CD4-positive, alpha-beta memory T cell (primary cell): Measurements from ENCODE around the gene PRIM2. TPM values are rescaled to one million over a fixed set of nuclear protein-coding genes. Genes with fewer than 3 reads are reported as not detected.
"Not testable (repeated sequence)": the region's sequence is repeated elsewhere in the genome, so short reads cannot be mapped to it uniquely, and the experiment has no call there.

ENCODE experiments used
- CTCF ChIA-PET: fragments of 350-600 bp; sonication (Branson Sonifier 250); formaldehyde crosslinking; loops from one replicate; lab custom pipeline; 2021; ENCODE audit warnings: inconsistent platforms; ENCODE audit not compliant: partially characterized antibody; lab: Charles Lee
- POLR2A ChIA-PET: fragments of 350-600 bp; sonication (Branson Sonifier 250); formaldehyde crosslinking; loops from one replicate; lab custom pipeline; 2021; ENCODE audit not compliant: partially characterized antibody; lab: Charles Lee
- DNase-seq, 5 donors: peaks; one replicate each; pipeline versions ENCODE4 v3.0.0 to v3.0.0-alpha.2; 2020 to 2022; ENCODE audit warnings: mixed read lengths in 1 of 5
- H3K27ac ChIP-seq: one replicate; pipeline ENCODE4 v1.7.0; 2013; ENCODE audit warnings: low read depth, low read length
- H3K27me3 ChIP-seq: 2 replicates; pipeline ENCODE4 v1.7.0; 2013; ENCODE audit warnings: mild to moderate bottlenecking, low read length, moderate library complexity; ENCODE audit not compliant: insufficient read depth
- H3K36me3 ChIP-seq: 2 replicates; pipeline ENCODE4 v1.7.0; 2013; ENCODE audit warnings: mild to moderate bottlenecking, low read length, moderate library complexity; ENCODE audit not compliant: insufficient read depth
- H3K4me1 ChIP-seq: 2 replicates; pipeline ENCODE4 v1.7.0; 2013; ENCODE audit warnings: mild to moderate bottlenecking, low read length, moderate library complexity; ENCODE audit not compliant: insufficient read depth
- H3K4me3 ChIP-seq, 2 donors: one replicate each; pipeline ENCODE4 v1.7.0; 2013; ENCODE audit warnings: low read length in 2 of 2, mild to moderate bottlenecking in 1 of 2
- H3K9me3 ChIP-seq, 2 donors: one replicate each; pipeline ENCODE4 v1.7.0; 2013; ENCODE audit warnings: low read length in 2 of 2, control low read depth in 1 of 2; ENCODE audit not compliant: control insufficient read depth in 1 of 2
- H3K27ac Mint-ChIP-seq, 7 donors: one replicate each; pipeline ENCODE4 v1.8.0; 2020 to 2021; ENCODE audit warnings: mixed read lengths in 7 of 7, mild to moderate bottlenecking in 6 of 7, inconsistent platforms in 3 of 7, moderate library complexity in 3 of 7
- H3K27me3 Mint-ChIP-seq, 2 donors: one replicate each; pipeline ENCODE4 v1.8.0; 2020 to 2021; ENCODE audit warnings: mixed read lengths in 2 of 2
- H3K36me3 Mint-ChIP-seq, 2 donors: one replicate each; pipeline ENCODE4 v1.8.0; 2020 to 2021; ENCODE audit warnings: mixed read lengths in 2 of 2, inconsistent platforms in 1 of 2, mild to moderate bottlenecking in 1 of 2
- H3K4me1 Mint-ChIP-seq, 4 donors: one replicate each; pipeline ENCODE4 v1.8.0; 2020 to 2021; ENCODE audit warnings: mixed read lengths in 4 of 4, mild to moderate bottlenecking in 1 of 4
- H3K4me3 Mint-ChIP-seq, 8 donors: one replicate each; pipeline ENCODE4 v1.8.0; 2020 to 2021; ENCODE audit warnings: mixed read lengths in 8 of 8, mild to moderate bottlenecking in 7 of 8, moderate library complexity in 6 of 8, inconsistent platforms in 3 of 8
- H3K9me3 Mint-ChIP-seq, 8 donors: one replicate each; pipeline ENCODE4 v1.8.0; 2020 to 2021; ENCODE audit warnings: mixed read lengths in 8 of 8, mild to moderate bottlenecking in 5 of 8, inconsistent platforms in 3 of 8, moderate library complexity in 1 of 8
- intact Hi-C: fragments of 100-400 bp; cut with micrococcal nuclease; formaldehyde crosslinking; loops from one replicate; pipeline ENCODE4 v1.15.1; 2023
- polyA plus RNA-seq, 2 donors: library from polyadenylated mRNA; unstranded; fragments of 300-500 nt; fragmentation: Illumina TruSeq; gene quantifications; one replicate each; pipeline ENCODE4 v1.2.3, GENCODE V29; 2021
- total RNA-seq, 2 experiments: library from RNA; stranded (reverse); gene quantifications; one replicate each; pipeline ENCODE4 v1.2.3, GENCODE V29; 2021

Gene PRIM2
- total and polyA plus RNA-seq, 4 experiments from 2014 or later, result 8.3 to 12.8 (median 10.4) TPM

DNA sequence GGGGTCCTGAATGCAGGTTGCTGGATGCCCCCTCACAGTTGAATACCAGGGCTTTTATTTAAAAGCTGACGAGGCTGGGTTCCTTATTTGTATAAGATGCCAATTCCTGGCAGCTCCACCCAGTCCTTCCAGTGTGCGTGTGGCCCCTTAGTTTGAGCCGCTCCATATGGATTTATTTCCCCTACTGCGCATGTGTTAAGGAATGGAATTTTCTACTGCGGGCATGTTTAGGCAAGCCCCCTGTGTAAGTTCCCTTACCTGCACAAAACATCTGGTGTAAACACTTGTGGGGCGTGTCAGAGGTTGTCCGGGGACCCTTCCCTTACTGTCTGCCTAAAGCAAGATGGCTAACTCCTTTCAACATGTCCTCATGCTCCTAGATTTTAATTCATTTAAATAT, 174.4 kb downstream of the PRIM2 start:
- CTCF ChIA-PET, H3K27me3 Mint-ChIP-seq, H3K27me3 ChIP-seq, H3K9me3 Mint-ChIP-seq, intact Hi-C loops, DNase-seq, POLR2A ChIA-PET, H3K36me3 ChIP-seq, H3K27ac Mint-ChIP-seq, H3K4me1 Mint-ChIP-seq, H3K4me1 ChIP-seq, H3K27ac ChIP-seq, H3K4me3 ChIP-seq, H3K9me3 ChIP-seq, H3K4me3 Mint-ChIP-seq, H3K36me3 Mint-ChIP-seq: not testable (repeated sequence)

DNA sequence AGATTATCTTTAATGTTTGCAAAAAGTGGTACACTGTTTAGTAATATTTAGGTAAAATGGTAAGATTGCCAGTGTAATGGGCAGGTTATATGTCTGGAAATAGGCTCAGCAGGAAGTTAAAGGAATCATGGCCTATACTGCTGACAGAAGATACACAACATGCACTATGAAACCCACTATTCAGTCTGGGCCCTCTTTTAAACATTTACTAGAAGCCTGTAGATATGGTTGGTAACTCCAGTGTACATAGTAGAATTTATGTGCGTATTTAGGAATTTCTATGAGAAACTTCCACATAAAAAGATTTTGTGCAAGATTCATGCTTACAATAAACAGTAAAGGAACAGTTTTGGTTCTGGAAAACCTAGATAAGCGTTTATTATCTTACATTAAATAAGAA, 178.8 kb downstream of the PRIM2 start:
- H3K4me3 Mint-ChIP-seq, H3K27ac ChIP-seq, DNase-seq, H3K9me3 Mint-ChIP-seq, intact Hi-C loops, CTCF ChIA-PET, H3K36me3 ChIP-seq, H3K9me3 ChIP-seq, H3K4me1 ChIP-seq, POLR2A ChIA-PET, H3K27me3 ChIP-seq, H3K4me1 Mint-ChIP-seq, H3K4me3 ChIP-seq, H3K27me3 Mint-ChIP-seq, H3K36me3 Mint-ChIP-seq, H3K27ac Mint-ChIP-seq: not testable (repeated sequence)

DNA sequence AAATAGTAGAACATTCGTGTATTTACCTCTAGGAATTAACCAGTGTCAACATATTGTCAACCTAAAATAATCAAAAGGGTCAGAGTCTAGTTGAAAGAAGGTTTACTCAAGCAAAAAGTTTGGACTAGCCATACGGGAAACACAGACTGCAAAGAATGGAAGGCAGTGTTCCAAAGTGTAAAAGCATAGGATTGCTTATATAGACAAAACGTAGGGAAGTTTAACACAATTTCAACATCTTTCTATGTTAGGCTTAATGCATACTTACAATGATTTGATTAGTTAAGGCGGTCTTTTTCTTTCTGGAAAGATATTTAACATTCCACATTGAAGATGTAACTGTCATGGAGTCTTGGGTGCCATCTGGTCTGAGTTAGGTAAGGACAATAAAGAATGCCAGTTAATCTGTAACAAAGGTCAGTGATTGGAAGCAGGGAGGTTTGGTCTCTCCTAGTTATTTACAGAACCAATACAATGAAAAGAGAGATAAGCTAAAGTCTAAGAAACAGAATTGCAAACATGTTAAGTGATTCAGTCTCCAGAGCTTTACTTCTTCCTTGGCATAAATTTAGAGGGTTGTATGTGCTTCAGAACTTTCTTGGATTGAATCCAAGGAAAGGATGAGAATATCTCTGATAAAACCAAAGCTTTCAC, 183.1 kb downstream of the PRIM2 start:
- H3K9me3 Mint-ChIP-seq, DNase-seq, intact Hi-C loops, H3K27ac Mint-ChIP-seq, H3K9me3 ChIP-seq, CTCF ChIA-PET, H3K4me3 ChIP-seq, POLR2A ChIA-PET, H3K27ac ChIP-seq, H3K4me3 Mint-ChIP-seq, H3K36me3 ChIP-seq, H3K4me1 ChIP-seq, H3K4me1 Mint-ChIP-seq, H3K27me3 ChIP-seq, H3K27me3 Mint-ChIP-seq, H3K36me3 Mint-ChIP-seq: not testable (repeated sequence)

DNA sequence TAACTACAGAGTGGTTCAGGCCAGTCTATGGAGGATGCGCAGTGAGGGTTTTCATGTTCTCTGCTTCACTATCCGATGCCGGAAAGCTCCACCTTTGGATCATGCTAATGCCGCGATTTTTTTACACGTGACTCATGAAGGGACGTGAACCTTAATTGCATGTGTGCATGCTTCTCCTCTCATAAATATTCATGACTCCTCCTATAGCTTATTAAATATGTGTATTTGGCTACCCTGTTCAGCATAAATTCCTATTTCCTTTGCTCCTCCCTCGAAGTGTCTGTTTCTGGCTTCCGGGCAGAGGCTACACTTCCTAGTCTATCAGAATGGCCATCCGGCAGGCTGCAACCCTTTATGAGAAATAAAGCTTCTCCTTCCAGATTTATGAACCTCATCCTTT, 185.0 kb downstream of the PRIM2 start:
- H3K27me3 ChIP-seq, H3K4me3 Mint-ChIP-seq, H3K27ac ChIP-seq, H3K4me1 ChIP-seq, H3K9me3 ChIP-seq, intact Hi-C loops, H3K4me1 Mint-ChIP-seq, H3K36me3 Mint-ChIP-seq, H3K27ac Mint-ChIP-seq, CTCF ChIA-PET, H3K9me3 Mint-ChIP-seq, H3K36me3 ChIP-seq, H3K27me3 Mint-ChIP-seq, POLR2A ChIA-PET, DNase-seq, H3K4me3 ChIP-seq: not testable (repeated sequence)

DNA sequence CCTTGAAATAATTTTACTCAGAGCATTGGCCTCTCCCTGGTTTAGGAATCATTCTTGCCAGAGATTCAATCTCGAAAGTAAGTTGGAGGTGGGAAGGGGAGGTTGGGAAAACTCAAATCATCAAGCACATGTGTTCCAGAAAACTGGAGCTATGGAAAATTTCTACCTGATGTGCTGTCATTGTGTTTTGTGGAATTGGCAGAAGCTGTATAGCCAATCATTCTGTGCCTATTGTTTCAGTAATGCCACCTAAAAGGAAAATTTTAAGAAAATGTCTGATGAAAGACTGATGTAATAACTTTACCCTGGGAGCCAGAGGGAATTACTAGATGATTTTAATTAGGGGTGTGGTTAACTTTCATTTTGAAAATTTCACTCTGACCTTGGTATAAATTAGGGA, 187.8 kb downstream of the PRIM2 start:
- H3K9me3 Mint-ChIP-seq, H3K9me3 ChIP-seq, H3K36me3 Mint-ChIP-seq, H3K27ac ChIP-seq, H3K27me3 Mint-ChIP-seq, CTCF ChIA-PET, H3K27me3 ChIP-seq, intact Hi-C loops, H3K4me1 Mint-ChIP-seq, H3K36me3 ChIP-seq, H3K4me3 Mint-ChIP-seq, H3K4me3 ChIP-seq, H3K4me1 ChIP-seq, POLR2A ChIA-PET, DNase-seq: not testable (repeated sequence)
- H3K27ac Mint-ChIP-seq, result peak overlapping the region in 1 of 7 donors; percentile 42

DNA sequence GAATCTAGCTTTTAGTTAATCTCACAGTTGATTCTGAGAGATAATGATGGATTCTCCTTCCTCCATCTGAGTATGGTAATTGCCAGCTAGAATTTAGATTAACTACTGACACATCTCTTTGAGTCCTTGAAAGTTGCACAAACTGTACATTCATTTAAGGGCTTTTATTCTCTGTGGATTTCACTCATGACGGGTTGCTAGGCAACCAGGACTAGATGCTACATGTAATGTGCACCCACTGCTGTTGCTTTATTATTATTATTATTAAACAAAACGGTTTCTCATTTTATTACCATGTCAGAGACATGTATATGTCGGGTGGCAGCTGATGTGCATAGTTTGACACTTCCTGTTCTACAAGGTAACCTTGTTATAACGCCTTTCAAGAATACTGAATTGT, 193.0 kb downstream of the PRIM2 start:
- H3K9me3 Mint-ChIP-seq, POLR2A ChIA-PET, H3K27me3 ChIP-seq, H3K36me3 Mint-ChIP-seq, H3K4me1 ChIP-seq, H3K4me1 Mint-ChIP-seq, H3K4me3 Mint-ChIP-seq, H3K36me3 ChIP-seq, H3K27me3 Mint-ChIP-seq, H3K9me3 ChIP-seq, H3K4me3 ChIP-seq, H3K27ac Mint-ChIP-seq, CTCF ChIA-PET, H3K27ac ChIP-seq, intact Hi-C loops, DNase-seq: not testable (repeated sequence)

DNA sequence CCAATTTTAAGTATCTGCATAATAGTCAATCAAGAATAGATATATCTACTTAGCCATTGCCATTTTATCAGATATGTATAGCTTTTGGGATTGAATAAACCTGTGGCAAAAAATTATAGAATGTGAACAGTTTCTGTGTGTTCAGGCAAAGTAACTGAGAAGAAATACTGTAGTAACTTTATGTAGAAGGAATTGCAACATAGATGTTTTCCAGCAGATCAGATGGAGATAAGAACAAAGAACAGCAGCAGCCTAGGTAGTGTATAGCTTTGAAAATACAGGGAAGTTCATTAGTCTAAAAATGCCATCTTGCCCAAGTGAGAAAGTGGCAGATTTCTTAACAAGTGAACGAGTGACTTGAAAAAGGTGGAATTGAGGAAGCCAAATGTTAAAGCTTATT, 197.7 kb downstream of the PRIM2 start:
- CTCF ChIA-PET, H3K27me3 Mint-ChIP-seq, H3K27ac ChIP-seq, H3K36me3 ChIP-seq, H3K9me3 Mint-ChIP-seq, intact Hi-C loops, H3K4me3 ChIP-seq, H3K27ac Mint-ChIP-seq, H3K36me3 Mint-ChIP-seq, DNase-seq, H3K4me1 ChIP-seq, H3K4me3 Mint-ChIP-seq, POLR2A ChIA-PET, H3K4me1 Mint-ChIP-seq, H3K27me3 ChIP-seq, H3K9me3 ChIP-seq: not testable (repeated sequence)

DNA sequence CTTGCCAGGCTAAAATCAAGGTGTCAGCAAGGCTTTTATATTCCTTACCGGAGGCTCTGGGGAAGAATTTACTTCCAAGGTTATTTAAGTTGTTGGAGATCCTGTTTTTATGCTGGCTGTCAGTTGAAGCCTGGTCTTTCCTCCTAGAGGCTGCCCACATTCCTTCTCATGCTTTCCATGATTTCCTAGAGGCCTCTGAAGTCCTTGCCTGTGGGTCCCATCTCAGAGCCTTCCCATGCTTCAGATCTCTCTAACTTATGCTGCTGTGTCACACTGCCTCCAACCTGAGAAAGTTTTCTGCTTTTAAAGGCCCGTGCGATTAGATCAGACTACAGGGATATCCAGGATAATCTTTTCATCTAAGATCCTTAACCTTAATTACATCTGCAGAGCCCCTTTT, 198.4 kb downstream of the PRIM2 start:
- H3K36me3 ChIP-seq, CTCF ChIA-PET, H3K9me3 ChIP-seq, H3K36me3 Mint-ChIP-seq, intact Hi-C loops, DNase-seq, H3K4me3 Mint-ChIP-seq, H3K27ac ChIP-seq, POLR2A ChIA-PET, H3K27ac Mint-ChIP-seq, H3K4me3 ChIP-seq, H3K27me3 ChIP-seq, H3K9me3 Mint-ChIP-seq, H3K4me1 Mint-ChIP-seq, H3K4me1 ChIP-seq, H3K27me3 Mint-ChIP-seq: not testable (repeated sequence)
